Erythroblast (primary cell): ENCODE data around the gene CPT1A.

Experiments used
- GATA1 ChIP-seq: IDR thresholded peaks from 2 replicates; pipeline ENCODE4 v1.6.1; 2011; ENCODE audit warnings: low read depth, mild to moderate bottlenecking, control low read depth, low read length, moderate library complexity
- POLR2A ChIP-seq: IDR thresholded peaks from 2 replicates; pipeline ENCODE4 v1.6.1; 2011; ENCODE audit warnings: mild to moderate bottlenecking, low read length

GRCh38 chr11:68714060-68714856 is 127.5 kb downstream of the CPT1A start:
- TF ChIP-seq POLR2A (no peak), GATA1 (no peak)
